Neural progenitor cell (in vitro differentiated cells): ENCODE results near the gene GSK3A.

Source experiments
- CTCF ChIP-seq: fragments of 200-600 bp; sonication (generic); IDR thresholded peaks from 2 replicates; pipeline ENCODE4 v1.5.1; 2017; ENCODE audit warnings: antibody characterized with exemption, mild to moderate bottlenecking
- EZH2 ChIP-seq: fragments of 200-600 bp; sonication (generic); IDR thresholded peaks from 2 replicates; pipeline ENCODE4 v1.6.1; 2017; ENCODE audit warnings: antibody characterized with exemption, mild to moderate bottlenecking, moderate library complexity
- EZH2phosphoT487 ChIP-seq: fragments of 200-600 bp; sonication (generic); IDR thresholded peaks from 2 replicates; pipeline ENCODE4 v1.6.1; 2017; ENCODE audit warnings: antibody characterized with exemption

GRCh38 chr19:42285988-42286348 lies 43.6 kb upstream of the GSK3A start:
- TF ChIP-seq EZH2: no peak
- no peak for TF ChIP-seq EZH2phosphoT487
- TF ChIP-seq CTCF: no peak
